Activated naive CD4-positive, alpha-beta T cell treated with anti-CD3 and anti-CD28 coated beads, Interleukin-2, amount 50 U/mL, for 72 hours (primary cell): ENCODE data around the gene SSPN. TPM values are rescaled to one million over a fixed set of nuclear protein-coding genes. Genes with fewer than 3 reads are reported as not detected.

ENCODE experiments used
- ATAC-seq, 2 donors: fragments of 150-1000 bp; cut with Tn5 transposase; 2 replicates each; pipeline ENCODE4 v1.10.0; 2021; ENCODE audit warnings: mild to moderate bottlenecking in 2 of 2, moderate library complexity in 2 of 2
- DNase-seq, 2 donors: peaks; one replicate each; pipeline ENCODE4 v3.0.0; 2021 to 2022; ENCODE audit warnings: low spot score in 2 of 2
- H3K27ac Mint-ChIP-seq, 2 donors: one replicate each; pipeline ENCODE4 v1.8.0; 2022; ENCODE audit warnings: mild to moderate bottlenecking in 2 of 2, mixed read lengths in 2 of 2
- H3K36me3 Mint-ChIP-seq, 2 donors: one replicate each; pipeline ENCODE4 v1.8.0; 2022; ENCODE audit warnings: mixed read lengths in 2 of 2
- H3K9me3 Mint-ChIP-seq, 2 donors: one replicate each; pipeline ENCODE4 v1.8.0; 2022; ENCODE audit warnings: mixed read lengths in 2 of 2
- total RNA-seq, 2 donors: library from RNA; stranded (reverse); gene quantifications; one replicate each; pipeline ENCODE4 v1.2.3, GENCODE V29; 2022

SSPN gene
- total RNA-seq, 2 donors from 2014 or later: not detected

DNA sequence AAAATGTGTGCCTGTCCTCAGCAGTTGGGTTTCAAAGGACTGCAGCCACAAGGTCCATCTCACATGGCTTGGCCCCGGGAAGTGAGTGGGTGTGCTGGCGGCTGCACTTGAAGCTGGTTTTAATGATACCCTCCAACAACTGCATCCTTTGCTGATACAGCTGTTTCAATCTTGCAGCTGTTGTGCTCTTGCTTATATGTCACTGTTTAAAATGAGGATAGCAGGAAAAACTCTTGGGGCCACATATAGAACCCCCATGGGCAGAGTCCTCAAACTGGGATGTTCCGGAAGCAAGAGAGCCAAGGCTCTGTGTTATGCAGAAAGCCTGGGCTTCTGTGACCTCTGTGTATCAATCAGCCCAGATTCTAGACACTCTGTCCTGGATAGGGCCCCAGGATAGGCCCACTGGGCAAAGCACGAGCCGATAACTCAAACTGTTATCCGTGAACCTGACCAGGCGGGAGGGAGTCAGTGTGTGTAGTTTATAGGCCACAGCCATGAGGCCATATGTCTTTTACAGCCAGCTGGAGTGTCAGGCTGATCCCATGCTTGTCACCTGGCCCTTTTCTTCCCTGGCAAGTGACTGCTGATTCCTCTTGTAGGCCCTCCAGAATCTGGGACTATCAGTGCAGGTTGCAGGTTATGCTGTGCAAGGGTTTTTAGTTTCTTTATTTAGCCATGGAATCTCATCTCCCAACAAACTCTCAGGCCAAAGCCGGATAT is 74.3 kb downstream of the SSPN start:
- no peak for ATAC-seq
- Mint-ChIP-seq H3K36me3 (no peaks in the 10 kb centered on the region), H3K27ac (no peak overlapping the region), H3K9me3 (no peaks in the 10 kb centered on the region)
- DNase-seq: no peak

DNA sequence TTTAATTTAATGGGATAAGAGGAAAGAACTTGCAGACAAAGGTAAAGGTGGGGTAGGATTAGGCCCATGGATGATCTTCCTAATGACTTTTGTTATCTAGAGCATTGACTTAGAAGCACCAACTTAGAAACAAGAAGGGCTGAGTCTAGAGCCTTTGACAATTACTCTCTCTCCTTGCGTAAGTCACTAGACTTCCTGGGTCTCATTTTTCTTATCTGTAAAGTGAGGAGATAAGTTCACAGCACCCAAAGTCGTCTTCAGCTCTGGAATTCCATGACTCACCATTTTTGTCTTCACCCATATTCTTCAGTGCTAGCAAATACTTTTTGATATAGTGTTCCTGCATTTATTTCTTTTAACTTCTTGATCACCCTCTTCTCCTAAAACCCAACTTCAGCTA is 75.7 kb downstream of the SSPN start:
- DNase-seq: no peak

DNA sequence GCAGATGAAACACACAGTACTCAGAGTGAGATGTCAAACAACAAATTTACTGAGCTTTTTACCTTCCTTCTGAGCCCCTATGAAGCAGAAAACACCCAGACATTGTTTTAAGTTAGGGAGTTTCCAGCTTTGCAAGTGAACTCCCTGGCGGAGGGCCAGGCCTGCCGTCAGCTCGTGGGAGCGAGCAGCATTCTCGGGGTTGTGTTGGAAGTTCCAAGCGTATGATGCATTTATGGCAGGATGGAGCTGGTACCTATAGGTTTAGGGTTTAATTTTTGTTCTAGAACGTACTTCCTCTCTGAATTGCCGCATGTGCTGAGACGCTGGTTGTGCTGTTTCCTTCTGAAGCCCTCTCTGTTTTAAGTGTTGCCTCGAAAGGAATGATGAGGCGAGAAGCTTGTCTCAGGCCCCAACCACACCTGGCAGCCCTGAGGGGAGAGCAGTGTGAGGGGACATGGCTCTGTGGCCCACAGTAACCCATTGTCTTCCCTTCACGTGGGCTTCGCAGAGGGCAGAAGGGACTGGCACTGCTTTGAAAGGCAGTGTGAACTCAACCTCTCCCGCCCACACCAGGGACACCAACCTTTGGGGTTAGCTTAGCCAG is 76.6 kb downstream of the SSPN start:
- no peak for DNase-seq
- no peaks in the 10 kb centered on the region for H3K36me3 Mint-ChIP-seq
- H3K9me3 Mint-ChIP-seq: no peaks in the 10 kb centered on the region
- ATAC-seq: no peak
- H3K27ac Mint-ChIP-seq: no peak overlapping the region

More for the DNA sequence above, 75.7 kb downstream of the SSPN start:
- H3K9me3 Mint-ChIP-seq: no peaks in the 10 kb centered on the region
- H3K36me3 Mint-ChIP-seq: no peaks in the 10 kb centered on the region
- ATAC-seq: no peak
- H3K27ac Mint-ChIP-seq: no peak overlapping the region

DNA sequence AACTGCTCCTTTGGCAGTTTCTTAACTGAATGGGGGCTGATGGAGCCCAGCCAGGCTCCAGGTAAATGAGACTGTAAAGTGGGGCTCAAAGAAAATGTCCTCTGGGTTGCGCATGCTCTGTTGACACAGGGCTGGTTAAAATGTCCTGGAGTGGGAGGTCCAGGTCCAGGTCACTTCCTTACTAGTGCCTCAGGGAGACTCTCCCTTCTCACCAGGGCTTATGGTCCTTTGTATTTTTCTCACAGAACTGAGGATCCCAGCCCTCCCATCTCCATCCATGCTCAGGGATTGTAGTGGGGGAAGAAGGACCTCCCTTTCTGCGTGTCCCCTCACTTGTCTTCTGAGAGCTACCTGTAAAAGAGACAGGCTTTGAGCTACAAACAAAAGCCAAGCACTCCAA is 77.5 kb downstream of the SSPN start:
- no peak for DNase-seq
- Mint-ChIP-seq H3K9me3 (no peaks in the 10 kb centered on the region), H3K36me3 (no peaks in the 10 kb centered on the region)

DNA sequence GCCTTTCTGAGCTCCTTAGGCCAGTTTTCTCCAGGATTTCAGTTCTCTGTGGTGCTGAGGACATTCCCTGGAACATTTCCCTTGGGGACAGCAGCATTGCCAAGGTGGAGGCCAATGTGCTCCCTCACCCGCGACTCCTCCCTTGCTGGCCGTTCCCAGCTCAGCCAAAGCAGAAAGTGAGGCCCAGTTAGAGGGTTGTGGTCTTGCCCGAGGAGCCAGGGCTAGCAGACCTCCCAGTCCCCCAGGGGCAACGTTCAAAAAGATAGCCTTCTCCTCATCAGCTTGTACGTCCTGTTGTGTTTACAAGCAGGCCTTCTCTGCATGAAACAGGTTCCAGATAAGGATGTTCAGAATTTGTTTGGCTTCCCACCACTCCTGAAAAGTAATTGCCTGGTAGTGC is 78.4 kb downstream of the SSPN start:
- no peak overlapping the region for H3K27ac Mint-ChIP-seq
- DNase-seq (no peak), ATAC-seq (no peak)
- no peaks in the 10 kb centered on the region for H3K36me3 Mint-ChIP-seq
- H3K9me3 Mint-ChIP-seq: no peaks in the 10 kb centered on the region

More for the DNA sequence above, 77.5 kb downstream of the SSPN start:
- ATAC-seq: no peak
- H3K27ac Mint-ChIP-seq: no peak overlapping the region

DNA sequence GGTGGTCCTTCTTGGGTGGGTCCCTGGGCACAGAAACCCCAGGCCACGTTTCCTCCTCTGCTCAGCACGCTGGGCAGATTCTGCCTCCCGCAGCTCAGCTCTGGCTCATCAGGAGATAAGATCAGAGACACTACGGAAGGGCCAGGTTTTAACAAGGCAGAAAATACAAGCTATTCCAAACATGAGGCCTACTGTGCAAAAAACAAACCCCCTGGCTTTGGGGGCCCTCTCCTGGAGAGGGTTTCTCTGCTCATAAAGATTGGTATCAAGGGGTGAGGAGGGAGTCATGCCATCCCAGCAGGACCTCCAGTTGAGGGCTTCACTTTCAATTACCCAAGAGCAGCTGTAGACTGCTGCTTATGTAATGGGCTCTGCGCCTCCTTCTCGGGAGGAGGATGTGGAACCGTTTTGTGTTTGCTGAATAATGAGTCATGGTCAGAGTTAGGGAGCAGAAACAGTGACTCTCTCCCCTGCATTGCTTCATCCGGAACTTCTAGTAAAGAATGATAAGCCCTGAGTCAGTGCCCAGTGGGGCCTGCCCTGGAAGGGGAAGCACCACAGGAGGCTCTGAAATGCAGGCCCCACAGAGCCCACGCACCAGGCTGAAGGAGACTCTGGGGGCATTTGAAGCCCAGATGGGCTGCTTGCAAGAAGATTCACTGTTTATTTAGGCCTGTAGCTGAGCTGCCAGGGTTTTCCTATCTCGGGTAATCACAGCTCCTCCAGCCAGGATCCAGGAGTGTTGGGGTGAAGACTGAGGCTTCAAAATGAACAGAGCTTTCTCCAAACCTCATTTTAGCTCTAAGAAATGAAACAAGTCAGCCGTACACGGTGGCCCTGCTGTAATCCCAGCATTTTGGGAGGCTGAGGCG is 79.3 kb downstream of the SSPN start:
- H3K36me3 Mint-ChIP-seq: no peaks in the 10 kb centered on the region
- DNase-seq: peak in 1 of 2 donors; percentile 33
- ATAC-seq: peak; percentile 98 to 100
- no peaks in the 10 kb centered on the region for H3K9me3 Mint-ChIP-seq
- H3K27ac Mint-ChIP-seq: peak overlapping the region in 1 of 2 donors; percentile 54

DNA sequence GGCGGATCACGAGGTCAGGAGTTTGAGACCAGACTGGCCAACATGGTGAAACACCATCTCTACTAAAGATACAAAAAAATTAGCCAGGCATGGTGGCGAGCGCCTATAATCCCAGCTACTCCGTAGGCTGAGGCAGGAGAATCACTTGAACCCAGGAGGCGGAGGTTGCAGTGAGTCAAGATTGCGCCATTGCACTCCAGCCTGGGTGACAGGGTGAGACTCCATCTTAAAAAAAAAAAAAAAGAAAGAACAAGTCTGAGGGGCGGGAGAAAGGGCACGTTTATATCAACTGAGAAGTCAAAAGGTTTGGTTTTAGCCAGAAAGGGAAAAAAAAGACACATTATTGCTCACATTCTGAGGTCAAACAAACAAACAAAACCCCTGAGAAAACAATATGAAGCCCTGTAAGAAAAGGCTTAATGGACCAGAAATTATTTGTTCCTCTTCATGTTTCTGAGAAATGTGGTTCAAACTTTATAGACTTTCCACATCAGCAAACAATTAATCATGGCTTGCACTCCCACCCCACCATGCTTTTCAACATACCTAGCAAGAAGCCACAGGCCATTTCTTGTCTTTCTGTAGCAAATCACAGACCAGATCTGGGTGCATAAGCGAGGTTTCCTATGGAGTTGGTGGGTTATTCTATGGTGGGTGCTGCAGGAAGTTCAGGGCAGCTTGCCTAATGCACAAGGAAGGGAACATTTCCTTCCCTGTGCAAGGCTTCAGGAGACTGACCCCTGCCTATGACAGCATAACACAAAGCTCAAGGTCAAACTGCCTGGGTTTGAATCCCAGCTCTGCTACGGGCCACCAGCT is 80.1 kb downstream of the SSPN start:
- DNase-seq: no peak
- no peak for ATAC-seq
- H3K9me3 Mint-ChIP-seq: no peaks in the 10 kb centered on the region
- H3K27ac Mint-ChIP-seq: peak overlapping the region; percentile 10 to 54
- no peaks in the 10 kb centered on the region for H3K36me3 Mint-ChIP-seq

DNA sequence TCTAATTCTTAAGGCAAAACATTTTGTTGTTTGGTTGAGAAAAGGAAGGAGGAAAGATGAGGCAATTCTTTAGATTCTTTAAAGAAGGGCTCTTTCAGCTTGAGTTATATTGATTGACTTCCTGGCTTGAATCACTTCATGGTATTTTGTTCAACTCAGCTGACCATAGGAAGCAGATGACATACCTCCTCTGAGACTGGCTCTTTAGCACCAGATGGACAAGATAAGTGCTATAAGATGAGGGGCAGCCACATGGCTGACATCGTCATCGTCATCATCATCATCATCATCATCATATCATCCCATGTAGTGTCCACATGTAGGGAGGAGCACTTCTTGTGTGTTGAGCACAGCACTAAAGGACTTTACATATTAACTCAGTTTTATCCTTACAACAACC is 81.3 kb downstream of the SSPN start:
- ATAC-seq (no peak), DNase-seq (no peak)
- Mint-ChIP-seq H3K36me3 (no peaks in the 10 kb centered on the region), H3K27ac (no peak overlapping the region), H3K9me3 (no peaks in the 10 kb centered on the region)

DNA sequence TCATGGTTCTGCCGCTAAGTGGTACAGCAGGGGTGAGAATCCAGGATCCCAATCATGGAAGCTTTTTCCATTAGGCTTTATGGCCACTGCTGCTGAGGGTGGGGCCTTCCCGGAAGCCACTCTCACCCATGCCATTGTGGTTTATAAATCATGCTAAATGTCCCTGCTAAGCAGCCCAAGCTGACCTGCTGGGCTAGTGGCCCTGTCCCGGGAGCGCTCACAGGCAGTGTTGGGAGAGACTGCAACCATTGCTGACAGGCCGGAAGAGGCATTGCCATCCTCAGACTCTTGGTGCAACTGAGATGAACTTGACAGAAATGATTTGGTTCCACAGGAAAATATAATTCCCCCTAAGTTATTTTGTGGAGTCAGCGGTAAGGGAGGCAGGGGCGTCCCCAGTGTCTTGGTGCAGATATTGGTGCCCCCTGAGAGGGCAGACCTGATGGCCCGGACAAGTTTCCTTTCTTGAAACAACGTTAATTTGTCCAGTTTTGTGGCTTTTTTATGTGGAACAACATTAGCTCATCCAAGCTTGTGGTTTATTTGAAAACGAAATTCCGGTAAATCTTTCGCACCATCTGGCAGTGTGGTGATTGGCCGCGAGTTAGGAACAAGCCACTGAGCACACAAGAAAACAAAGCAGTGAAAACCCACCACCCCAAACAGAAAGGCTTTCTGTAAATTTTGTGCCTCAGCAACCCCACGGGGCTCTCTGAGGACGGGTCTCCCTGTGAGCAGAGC is 82.3 kb downstream of the SSPN start:
- Mint-ChIP-seq H3K36me3 (no peaks in the 10 kb centered on the region), H3K27ac (no peak overlapping the region), H3K9me3 (no peaks in the 10 kb centered on the region)
- DNase-seq: no peak
- no peak for ATAC-seq

DNA sequence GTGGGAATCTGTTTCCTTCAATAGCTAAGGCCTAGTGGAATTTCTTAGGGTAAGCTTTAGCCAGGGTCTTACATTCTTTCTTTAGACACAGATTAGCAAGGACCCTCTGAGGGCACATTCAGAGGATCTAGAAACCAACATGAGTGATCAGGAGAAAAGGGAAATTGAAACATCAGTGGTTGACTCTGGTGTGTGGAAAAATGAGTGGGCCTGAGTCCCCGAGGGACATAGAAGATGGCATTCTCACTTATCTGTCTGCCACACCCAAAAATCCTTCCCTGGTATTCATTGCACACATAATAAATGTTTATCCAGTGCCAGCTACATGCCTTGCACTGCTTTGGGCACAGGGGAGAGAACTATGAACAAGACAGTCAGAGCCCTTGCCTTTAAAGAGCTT is 82.9 kb downstream of the SSPN start:
- no peak overlapping the region for H3K27ac Mint-ChIP-seq
- no peaks in the 10 kb centered on the region for H3K36me3 Mint-ChIP-seq
- ATAC-seq (no peak), DNase-seq (no peak)
- no peaks in the 10 kb centered on the region for H3K9me3 Mint-ChIP-seq

DNA sequence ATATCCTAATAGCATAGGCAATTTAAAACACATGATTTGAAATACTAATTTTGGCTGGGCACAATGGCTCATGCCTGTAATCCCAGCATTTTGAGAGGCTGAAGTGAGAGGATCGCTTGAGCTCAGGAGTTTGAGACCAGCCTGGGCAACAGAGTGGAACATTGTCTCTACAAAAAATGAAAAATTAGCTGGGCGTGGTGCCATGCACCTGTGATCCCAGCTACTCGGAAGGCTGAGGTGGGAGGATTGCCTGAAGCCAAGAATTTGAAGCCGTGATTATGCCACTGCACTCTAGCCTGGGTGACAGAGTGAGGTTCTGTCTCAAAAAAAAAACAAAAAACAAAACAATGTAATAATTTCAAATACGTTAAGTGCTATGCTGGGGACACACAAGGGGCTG is 83.3 kb downstream of the SSPN start:
- Mint-ChIP-seq H3K9me3 (no peaks in the 10 kb centered on the region), H3K36me3 (no peaks in the 10 kb centered on the region), H3K27ac (no peak overlapping the region)
- ATAC-seq: no peak
- DNase-seq: no peak

DNA sequence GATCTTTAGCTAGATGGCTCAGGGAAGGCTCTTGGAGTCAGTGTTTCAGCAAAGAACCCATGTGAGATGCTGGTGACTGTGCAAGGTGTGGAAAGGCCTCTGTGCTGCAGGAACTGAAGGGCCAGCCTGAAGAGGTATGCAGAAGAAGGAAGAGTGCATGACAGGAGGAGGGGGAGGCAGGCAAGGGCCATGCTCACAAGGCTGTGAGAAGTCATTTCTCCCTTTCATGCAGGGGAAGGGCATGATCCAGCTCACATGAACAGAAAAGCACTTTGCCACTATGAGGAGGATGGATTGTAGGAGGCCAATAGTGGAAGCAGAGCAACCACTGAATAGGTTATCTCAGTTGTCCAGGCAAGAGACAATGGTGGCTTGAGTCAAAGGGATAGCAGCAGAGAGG is 83.7 kb downstream of the SSPN start:
- Mint-ChIP-seq H3K27ac (no peak overlapping the region), H3K36me3 (no peaks in the 10 kb centered on the region), H3K9me3 (no peaks in the 10 kb centered on the region)
- no peak for DNase-seq
- no peak for ATAC-seq

DNA sequence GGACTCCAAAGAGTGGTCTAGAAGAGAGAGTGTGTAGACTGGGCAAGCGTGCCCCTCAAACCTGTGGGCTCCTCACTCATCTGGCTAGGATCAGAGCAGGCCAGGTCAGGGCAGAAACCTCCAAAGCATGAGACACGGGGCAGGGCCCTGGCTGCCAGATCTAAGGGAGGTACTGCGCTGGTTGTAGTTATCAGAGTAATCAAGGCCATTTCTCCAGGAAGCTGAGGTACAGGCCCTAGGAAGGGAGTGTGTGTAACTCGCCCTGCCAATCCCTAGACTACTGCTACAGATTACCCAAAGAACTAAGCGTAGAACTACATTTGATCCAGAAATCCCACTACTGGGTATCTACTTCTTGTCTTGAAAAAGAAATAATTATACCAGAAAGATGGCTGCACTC is 84.5 kb downstream of the SSPN start:
- no peaks in the 10 kb centered on the region for H3K9me3 Mint-ChIP-seq
- DNase-seq (no peak), ATAC-seq (no peak)
- H3K27ac Mint-ChIP-seq: no peak overlapping the region
- H3K36me3 Mint-ChIP-seq: no peaks in the 10 kb centered on the region

DNA sequence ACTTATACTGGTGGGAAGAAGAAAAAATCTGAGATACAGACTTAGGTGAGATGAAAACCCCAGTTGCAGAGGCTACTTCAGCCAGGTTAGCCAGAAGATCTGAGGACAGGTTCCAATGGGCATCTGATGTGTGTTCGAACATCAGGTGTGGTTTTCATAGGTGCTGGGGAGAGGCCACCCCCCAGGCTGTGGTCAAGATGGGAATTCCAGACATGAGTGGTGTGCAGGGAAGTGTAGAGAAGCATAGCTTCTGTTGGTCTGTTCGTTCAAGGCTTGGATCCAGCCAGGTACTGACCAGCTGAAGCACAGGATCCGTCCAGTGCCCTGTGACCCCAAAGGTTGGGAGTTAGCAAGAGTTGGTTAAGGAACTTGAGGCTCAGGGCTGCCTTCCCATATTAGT is 85.5 kb downstream of the SSPN start:
- Mint-ChIP-seq H3K9me3 (no peaks in the 10 kb centered on the region), H3K27ac (no peak overlapping the region), H3K36me3 (no peaks in the 10 kb centered on the region)
- DNase-seq (no peak), ATAC-seq (no peak)

DNA sequence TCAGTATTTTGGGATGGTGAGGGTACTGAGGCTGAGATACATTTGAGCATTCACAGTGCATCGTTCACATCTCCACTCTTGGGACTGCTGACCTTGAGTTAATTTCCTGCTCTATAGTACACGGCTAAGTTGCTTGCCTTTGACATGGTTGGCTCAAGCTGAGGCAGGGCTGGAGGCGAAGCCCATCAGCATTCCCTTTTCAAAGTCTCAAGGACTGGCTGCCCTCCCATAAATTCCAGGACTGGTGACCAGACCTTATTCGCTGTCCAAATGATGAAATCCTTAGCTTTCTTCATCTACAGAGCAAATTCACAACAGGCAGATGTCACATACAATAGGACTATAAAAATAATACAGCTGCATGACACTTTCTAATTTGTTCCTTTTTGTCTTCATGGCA is 85.9 kb downstream of the SSPN start:
- Mint-ChIP-seq H3K9me3 (no peaks in the 10 kb centered on the region), H3K27ac (no peak overlapping the region), H3K36me3 (no peaks in the 10 kb centered on the region)
- DNase-seq (no peak), ATAC-seq (no peak)

DNA sequence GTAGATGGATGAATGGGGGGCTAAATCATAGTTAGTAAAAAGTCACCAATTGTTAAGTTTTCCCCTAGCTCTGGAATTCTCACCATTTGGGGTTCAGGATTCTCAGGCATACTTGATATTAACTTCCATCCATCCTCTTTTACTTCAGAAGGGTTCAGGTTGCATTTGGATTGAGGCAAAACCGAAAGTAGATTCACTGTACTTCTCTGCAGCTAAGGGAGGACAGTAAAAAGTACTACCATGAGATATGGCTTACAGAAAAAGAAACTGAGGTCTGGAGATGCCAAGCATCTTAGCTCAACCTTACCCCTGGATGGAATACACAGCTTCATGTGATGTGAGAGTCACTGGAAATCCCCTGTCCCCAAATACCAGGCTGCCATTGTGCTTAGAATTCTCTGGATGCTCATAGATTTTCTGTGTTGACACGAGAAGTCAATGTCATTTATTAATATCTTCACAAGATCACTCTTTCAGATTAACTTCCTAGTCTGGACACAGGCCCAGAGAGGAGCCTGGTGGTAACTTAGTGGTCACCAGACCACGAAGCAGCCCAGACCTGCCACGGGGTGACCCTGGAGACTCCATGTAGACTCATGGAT is 87.1 kb downstream of the SSPN start:
- Mint-ChIP-seq H3K9me3 (no peaks in the 10 kb centered on the region), H3K36me3 (no peaks in the 10 kb centered on the region), H3K27ac (no peak overlapping the region)
- ATAC-seq (no peak), DNase-seq (no peak)
